PC-9 (cell line): Measurements from ENCODE around the gene TSPAN31. TPM values are rescaled to one million over a fixed set of nuclear protein-coding genes. Genes with fewer than 3 reads are reported as not detected.

ENCODE experiments used
- BruUV-seq: library from RNA; stranded (reverse); fragments of 400-500 nt; replicated peaks from 2 replicates; lab custom pipeline; 2021; lab: Mats Ljungman, UMichigan
- CTCF ChIA-PET: fragments of 300-600 bp; sonication (Branson Sonifier 250); formaldehyde crosslinking; loops from one replicate; lab custom pipeline; 2022; ENCODE audit warnings: antibody characterized with exemption; lab: Charles Lee
- POLR2A ChIA-PET: fragments of 300-600 bp; sonication (Branson Sonifier 250); formaldehyde crosslinking; loops from one replicate; lab custom pipeline; 2022; ENCODE audit warnings: antibody characterized with exemption; ENCODE audit not compliant: unreplicated experiment; lab: Charles Lee
- DNase-seq, 2 experiments: peaks; one replicate each; pipeline versions ENCODE4 v3.0.0 to v3.0.0-alpha.2; 2015 to 2022; ENCODE audit warnings: mixed read lengths in 1 of 2
- H2AFZ ChIP-seq: fragments of 200-600 bp; sonication (generic); 2 replicates; pipeline ENCODE4 v1.8.1; 2017; ENCODE audit warnings: antibody characterized with exemption
- H3F3A ChIP-seq: fragments of 200-600 bp; sonication (generic); 2 replicates; pipeline ENCODE4 v1.8.1; 2017; ENCODE audit warnings: antibody characterized with exemption, mild to moderate bottlenecking, low read depth; ENCODE audit not compliant: insufficient read depth
- H3K27ac ChIP-seq: fragments of 200-600 bp; sonication (generic); 2 replicates; pipeline ENCODE4 v1.6.1; 2016; ENCODE audit warnings: mixed run types
- H3K27me3 ChIP-seq: fragments of 200-600 bp; sonication (generic); 2 replicates; pipeline ENCODE4 v1.6.1; 2016; ENCODE audit warnings: low read depth, mixed run types; ENCODE audit not compliant: insufficient read depth
- H3K36me3 ChIP-seq: fragments of 200-600 bp; sonication (generic); 2 replicates; pipeline ENCODE4 v1.6.1; 2016; ENCODE audit warnings: low read depth, mixed run types
- H3K4me1 ChIP-seq: fragments of 200-600 bp; sonication (generic); replicated peaks from 2 replicates; pipeline ENCODE4 v1.6.1; 2016; ENCODE audit warnings: mixed run types; ENCODE audit not compliant: insufficient read depth
- H3K4me2 ChIP-seq: fragments of 200-600 bp; sonication (generic); 2 replicates; pipeline ENCODE4 v1.6.1; 2017; ENCODE audit warnings: mixed run types
- H3K4me3 ChIP-seq: fragments of 200-600 bp; sonication (generic); 2 replicates; pipeline ENCODE4 v1.6.1; 2016; ENCODE audit warnings: mixed run types
- H3K79me2 ChIP-seq: fragments of 200-600 bp; sonication (generic); 2 replicates; pipeline ENCODE4 v1.6.1; 2017; ENCODE audit warnings: low read depth, mixed run types
- H3K9me2 ChIP-seq: fragments of 200-600 bp; sonication (generic); 2 replicates; pipeline ENCODE4 v1.8.1; 2017; ENCODE audit warnings: mild to moderate bottlenecking; ENCODE audit not compliant: insufficient read depth
- H3K9me3 ChIP-seq: fragments of 200-600 bp; sonication (generic); 2 replicates; pipeline ENCODE4 v1.8.1; 2016; ENCODE audit warnings: low read depth; ENCODE audit not compliant: insufficient read depth
- H4K20me1 ChIP-seq: fragments of 200-600 bp; sonication (generic); 2 replicates; pipeline ENCODE4 v1.8.1; 2017; ENCODE audit not compliant: insufficient read depth
- EZH2 ChIP-seq: fragments of 200-600 bp; sonication (generic); IDR thresholded peaks from 2 replicates; pipeline ENCODE4 v1.8.0; 2017; ENCODE audit warnings: antibody characterized with exemption, low read depth
- intact Hi-C: fragments of 100-400 bp; cut with micrococcal nuclease; formaldehyde crosslinking; loops from one replicate; pipeline ENCODE4 v1.10.0; 2022; ENCODE audit not compliant: unreplicated experiment
- total RNA-seq: library from RNA; stranded (reverse); gene quantifications from 2 replicates; pipeline ENCODE4 v1.2.3, GENCODE V29; 2021
- TF ChIP-seq, protein P1 (sequence below): fragments of 200-600 bp; sonication (generic); conservative IDR thresholded peaks from 2 replicates; pipeline ENCODE4 v1.6.1; 2017; ENCODE audit warnings: mixed run types, antibody characterized with exemption, mild to moderate bottlenecking, moderate library complexity

The TSPAN31 gene
- total RNA-seq, 1 experiment from 2014 or later = 18.2 TPM

GRCh38 chr12:57777367-57777766 lies 32.5 kb downstream of the TSPAN31 start:
- H3K27ac ChIP-seq = no peak overlapping the region
- H3K9me3 ChIP-seq = no peaks in the 10 kb centered on the region
- peaks cover 8% of the 10 kb centered on the region; the same call in 1 of the 2 replicates for H3K79me2 ChIP-seq
- no peak overlapping the region for H3K4me2 ChIP-seq
- CTCF ChIA-PET = no interaction called here
- intact Hi-C loops = no loop called here
- POLR2A ChIA-PET = no interaction called here
- TF ChIP-seq EZH2 = no peak
- TF ChIP-seq, protein P1, sequence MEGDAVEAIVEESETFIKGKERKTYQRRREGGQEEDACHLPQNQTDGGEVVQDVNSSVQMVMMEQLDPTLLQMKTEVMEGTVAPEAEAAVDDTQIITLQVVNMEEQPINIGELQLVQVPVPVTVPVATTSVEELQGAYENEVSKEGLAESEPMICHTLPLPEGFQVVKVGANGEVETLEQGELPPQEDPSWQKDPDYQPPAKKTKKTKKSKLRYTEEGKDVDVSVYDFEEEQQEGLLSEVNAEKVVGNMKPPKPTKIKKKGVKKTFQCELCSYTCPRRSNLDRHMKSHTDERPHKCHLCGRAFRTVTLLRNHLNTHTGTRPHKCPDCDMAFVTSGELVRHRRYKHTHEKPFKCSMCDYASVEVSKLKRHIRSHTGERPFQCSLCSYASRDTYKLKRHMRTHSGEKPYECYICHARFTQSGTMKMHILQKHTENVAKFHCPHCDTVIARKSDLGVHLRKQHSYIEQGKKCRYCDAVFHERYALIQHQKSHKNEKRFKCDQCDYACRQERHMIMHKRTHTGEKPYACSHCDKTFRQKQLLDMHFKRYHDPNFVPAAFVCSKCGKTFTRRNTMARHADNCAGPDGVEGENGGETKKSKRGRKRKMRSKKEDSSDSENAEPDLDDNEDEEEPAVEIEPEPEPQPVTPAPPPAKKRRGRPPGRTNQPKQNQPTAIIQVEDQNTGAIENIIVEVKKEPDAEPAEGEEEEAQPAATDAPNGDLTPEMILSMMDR = no peak
- no peaks in the 10 kb centered on the region for H3K27me3 ChIP-seq
- no peak overlapping the region for H2AFZ ChIP-seq
- H3K4me1 ChIP-seq = peaks cover 8% of the 10 kb centered on the region; the same call in 1 of the 2 replicates
- H3K4me3 ChIP-seq = no peak overlapping the region
- no peaks in the 10 kb centered on the region for H3K36me3 ChIP-seq
- DNase-seq = no peak
- H3F3A ChIP-seq = peaks cover 10% of the 10 kb centered on the region; the same call in 1 of the 2 replicates
- no peaks in the 10 kb centered on the region for H4K20me1 ChIP-seq
- no TSS peak for BruUV-seq
- H3K9me2 ChIP-seq = no peaks in the 10 kb centered on the region

GRCh38 chr12:57777911-57778310 lies 33.1 kb downstream of the TSPAN31 start:
- DNase-seq = no peak
- no peaks in the 10 kb centered on the region for H3K9me2 ChIP-seq
- CTCF ChIA-PET = no interaction called here
- no peaks in the 10 kb centered on the region for H3K27me3 ChIP-seq
- POLR2A ChIA-PET = interaction anchor here (0.6 kb wide), 1 partner anchor 19 kb away, joined by 5 read pairs; no protein-coding TSS in a partner anchor
- no peak overlapping the region for H2AFZ ChIP-seq
- no peaks in the 10 kb centered on the region for H3K9me3 ChIP-seq
- H3K4me2 ChIP-seq = no peak overlapping the region
- intact Hi-C loops = no loop called here
- H3K36me3 ChIP-seq = no peaks in the 10 kb centered on the region
- no peaks in the 10 kb centered on the region for H4K20me1 ChIP-seq
- peaks cover 10% of the 10 kb centered on the region; the same call in 1 of the 2 replicates for H3F3A ChIP-seq
- no peak overlapping the region for H3K27ac ChIP-seq
- BruUV-seq = no TSS peak
- H3K79me2 ChIP-seq = peaks cover 11% of the 10 kb centered on the region
- H3K4me1 ChIP-seq = peaks cover 8% of the 10 kb centered on the region; the same call in 1 of the 2 replicates
- no peak for TF ChIP-seq EZH2
- TF ChIP-seq, protein P1 = no peak
- no peak overlapping the region for H3K4me3 ChIP-seq

- H2AFZ ChIP-seq = no peak overlapping the region
- TF ChIP-seq, protein P1 = no peak
- TF ChIP-seq EZH2 = no peak
- H4K20me1 ChIP-seq = no peaks in the 10 kb centered on the region
- no TSS peak for BruUV-seq
- no peak overlapping the region for H3K4me3 ChIP-seq
- ChIA-PET CTCF (no interaction called here), POLR2A (no interaction called here)
- no peaks in the 10 kb centered on the region for H3K9me3 ChIP-seq
- no peak for DNase-seq
- no peaks in the 10 kb centered on the region for H3K27me3 ChIP-seq
- intact Hi-C loops = no loop called here
- H3K4me2 ChIP-seq = no peak overlapping the region
- H3K79me2 ChIP-seq = peaks cover 14% of the 10 kb centered on the region
- peaks cover 8% of the 10 kb centered on the region for H3K4me1 ChIP-seq
- H3K9me2 ChIP-seq = no peaks in the 10 kb centered on the region
- peaks cover 10% of the 10 kb centered on the region; the same call in 1 of the 2 replicates for H3F3A ChIP-seq
- peaks cover 5% of the 10 kb centered on the region; the same call in 1 of the 2 replicates for H3K36me3 ChIP-seq
- no peak overlapping the region for H3K27ac ChIP-seq
Observed at GRCh38 chr12:57779736-57780135, 34.9 kb downstream of the TSPAN31 start.
